ENCODE data around the gene SVBP.
"Not testable (repeated sequence)": the region's sequence is repeated elsewhere in the genome, so short reads cannot be mapped to it uniquely, and the experiment has no call there.

Gene SVBP

GRCh38 chr1:42814815-42815214, 2.4 kb downstream of the SVBP start:
- not testable (repeated sequence) for DNase-seq (ENCODE audit: low read depth, low spot score); H3K4me3 ChIP-seq (ENCODE audit: low read length)

GRCh38 chr1:42807056-42807668, 10.0 kb downstream of the SVBP start:
- DNase-seq (ENCODE audit: low read depth, low spot score) = no peak
- H3K4me3 ChIP-seq (ENCODE audit: low read length) = no peak overlapping the region

- H3K4me3 ChIP-seq (ENCODE audit: low read length) = no peak overlapping the region
- DNase-seq (ENCODE audit: low read depth, low spot score) = no peak
Observed at GRCh38 chr1:42806593-42806992, 10.6 kb downstream of the SVBP start.

- DNase-seq (ENCODE audit: low read depth, low spot score) = no peak
Observed at GRCh38 chr1:42806171-42806570, 11.0 kb downstream of the SVBP start.

GRCh38 chr1:42801832-42802473, 15.2 kb downstream of the SVBP start:
- H3K4me3 ChIP-seq (ENCODE audit: low read length) = no peak overlapping the region

More at GRCh38 chr1:42806171-42806570, 11.0 kb downstream of the SVBP start:
- no peak overlapping the region for H3K4me3 ChIP-seq (ENCODE audit: low read length)

GRCh38 chr1:42797979-42798378, 19.2 kb downstream of the SVBP start:
- no peak overlapping the region for H3K4me3 ChIP-seq (ENCODE audit: low read length)

More at GRCh38 chr1:42801832-42802473, 15.2 kb downstream of the SVBP start:
- no peak for DNase-seq (ENCODE audit: low read depth, low spot score)

GRCh38 chr1:42797414-42797813, 19.8 kb downstream of the SVBP start:
- no peak overlapping the region for H3K4me3 ChIP-seq (ENCODE audit: low read length)
- DNase-seq (ENCODE audit: low read depth, low spot score) = no peak

More at GRCh38 chr1:42797979-42798378, 19.2 kb downstream of the SVBP start:
- DNase-seq (ENCODE audit: low read depth, low spot score) = no peak

- H3K4me3 ChIP-seq (ENCODE audit: low read length) = no peak overlapping the region
- DNase-seq (ENCODE audit: low read depth, low spot score) = no peak
Observed at GRCh38 chr1:42793824-42794223, 23.4 kb downstream of the SVBP start.

GRCh38 chr1:42788021-42788420, 29.2 kb downstream of the SVBP start:
- DNase-seq (ENCODE audit: low read depth, low spot score) = no peak
- no peak overlapping the region for H3K4me3 ChIP-seq (ENCODE audit: low read length)

- no peak for DNase-seq (ENCODE audit: low read depth, low spot score)
- H3K4me3 ChIP-seq (ENCODE audit: low read length) = no peak overlapping the region
Observed at GRCh38 chr1:42786097-42786496, 31.1 kb downstream of the SVBP start.

- no peak for DNase-seq (ENCODE audit: low read depth, low spot score)
- no peak within 1 kb of the TSS for H3K4me3 ChIP-seq (ENCODE audit: low read length)
Observed at GRCh38 chr1:42784946-42785693, 32.1 kb downstream of the SVBP start, which contains the start of gene TMEM269. Gene TMEM269 (plus strand): TSS chr1:42784991. CDS start chr1:42789894, 4,903 bp downstream.

GRCh38 chr1:42784547-42784945, 32.7 kb downstream of the SVBP start:
- DNase-seq (ENCODE audit: low read depth, low spot score) = no peak
- no peak overlapping the region for H3K4me3 ChIP-seq (ENCODE audit: low read length)

GRCh38 chr1:42783092-42783491, 34.1 kb downstream of the SVBP start:
- no peak overlapping the region for H3K4me3 ChIP-seq (ENCODE audit: low read length)
- DNase-seq (ENCODE audit: low read depth, low spot score) = no peak

GRCh38 chr1:42780176-42780575, 37.0 kb downstream of the SVBP start:
- H3K4me3 ChIP-seq (ENCODE audit: low read length) = no peak overlapping the region
- no peak for DNase-seq (ENCODE audit: low read depth, low spot score)

GRCh38 chr1:42779725-42780124, 37.5 kb downstream of the SVBP start:
- DNase-seq (ENCODE audit: low read depth, low spot score) = no peak
- H3K4me3 ChIP-seq (ENCODE audit: low read length) = no peak overlapping the region

- DNase-seq (ENCODE audit: low read depth, low spot score) = peak; percentile 31
- no peak overlapping the region for H3K4me3 ChIP-seq (ENCODE audit: low read length)
Observed at GRCh38 chr1:42777852-42778251, 39.3 kb downstream of the SVBP start.

GRCh38 chr1:42776502-42776901, 40.7 kb downstream of the SVBP start:
- no peak for DNase-seq (ENCODE audit: low read depth, low spot score)
- H3K4me3 ChIP-seq (ENCODE audit: low read length) = no peak overlapping the region

GRCh38 chr1:42774928-42775526, 42.2 kb downstream of the SVBP start:
- H3K4me3 ChIP-seq (ENCODE audit: low read length) = no peak overlapping the region
- DNase-seq (ENCODE audit: low read depth, low spot score) = no peak

GRCh38 chr1:42773420-42773819, 43.8 kb downstream of the SVBP start:
- H3K4me3 ChIP-seq (ENCODE audit: low read length) = no peak overlapping the region
- no peak for DNase-seq (ENCODE audit: low read depth, low spot score)

- DNase-seq (ENCODE audit: low read depth, low spot score) = no peak
- no peak overlapping the region for H3K4me3 ChIP-seq (ENCODE audit: low read length)
Observed at GRCh38 chr1:42769811-42770210, 47.4 kb downstream of the SVBP start.
